H1 (cell line): ENCODE data around the gene DAB2IP.

Source experiments
- CEBPB ChIP-seq: IDR thresholded peaks from 2 replicates; pipeline ENCODE4 v1.6.1; 2012; ENCODE audit warnings: low read depth, low read length
- EZH2 ChIP-seq: fragments of 200-600 bp; sonication (generic); IDR thresholded peaks from 2 replicates; pipeline ENCODE4 v1.7.1; 2012; ENCODE audit warnings: low read depth, mild to moderate bottlenecking, moderate library complexity, low read length, inconsistent platforms; ENCODE audit not compliant: severe bottlenecking
- KDM5A ChIP-seq: fragments of 200-600 bp; IDR thresholded peaks from 2 replicates; pipeline ENCODE4 v1.7.1; 2012; ENCODE audit warnings: mild to moderate bottlenecking, low read length, inconsistent platforms, mixed read lengths
- POLR2A ChIP-seq, 2 experiments: IDR thresholded peaks; 1 replicate in 1 of 2; 2 replicates in 1 of 2; pipeline ENCODE4 v1.6.1; 2011; ENCODE audit warnings: low read depth in 2 of 2, low read length in 2 of 2, mild to moderate bottlenecking in 2 of 2; ENCODE audit errors: control extremely low read depth in 1 of 2
- POLR2AphosphoS5 ChIP-seq: IDR thresholded peaks from 2 replicates; pipeline ENCODE4 v1.6.1; 2011; ENCODE audit warnings: low read depth, low read length
- RFX5 ChIP-seq: IDR thresholded peaks from 2 replicates; pipeline ENCODE4 v1.6.1; 2011; ENCODE audit warnings: low read depth, low read length, improper control_type of control experiment, borderline replicate concordance
- TF ChIP-seq, protein P1 (sequence below), 3 experiments: IDR thresholded peaks; 1 replicate in 2 of 3; 2 replicates in 1 of 3; pipeline versions ENCODE4 v1.5.1 to v1.6.1; 2011; ENCODE audit warnings: low read length in 3 of 3, mild to moderate bottlenecking in 3 of 3, inconsistent platforms in 2 of 3, low read depth in 1 of 3, moderate library complexity in 1 of 3; ENCODE audit not compliant: insufficient read depth in 1 of 3; ENCODE audit errors: control extremely low read depth in 1 of 3

DNA sequence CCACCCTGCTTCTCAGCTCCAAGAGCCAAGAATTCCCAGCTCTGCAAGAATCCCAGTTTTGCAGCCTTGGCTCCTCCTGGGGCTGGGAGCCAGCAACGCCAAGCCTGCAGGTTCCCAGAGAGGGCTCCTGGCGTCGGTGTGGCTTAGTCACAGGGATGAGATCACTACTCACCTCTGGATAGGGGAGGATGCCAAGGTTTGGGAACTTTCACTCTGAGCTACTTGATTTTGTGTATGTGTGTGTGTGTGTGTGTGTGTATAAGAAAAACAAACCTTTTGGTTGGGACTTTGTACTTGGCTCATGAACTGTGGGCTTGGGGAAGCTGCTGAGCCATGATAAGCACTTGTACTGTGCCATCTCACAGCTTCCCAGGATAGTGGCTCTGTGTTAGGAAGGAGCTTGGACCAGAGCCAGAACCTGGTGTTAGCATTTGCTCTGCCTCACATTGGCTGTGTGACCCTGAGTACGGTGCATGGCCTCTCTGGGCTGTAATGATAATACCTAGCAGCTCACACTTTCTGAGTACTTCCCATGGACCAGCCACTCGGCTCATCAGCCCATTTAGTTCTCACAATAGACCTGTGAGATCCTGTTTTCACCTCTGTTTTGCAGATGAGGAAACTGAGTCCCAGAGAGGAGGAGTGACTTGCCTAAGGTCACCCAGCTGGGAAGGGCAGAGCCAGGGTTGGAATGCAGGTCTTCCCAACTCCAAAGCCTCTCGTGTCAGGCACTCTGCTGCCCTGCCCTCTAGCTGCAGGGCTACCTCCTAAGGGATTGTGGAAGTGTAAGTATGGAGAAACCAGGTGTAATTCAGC lies 41.4 kb upstream of the DAB2IP start:
- TF ChIP-seq RFX5 (no peak), CEBPB (no peak), POLR2A (IDR thresholded peaks at IDR 0.05; ENCODE audit: control extremely low read depth in 1 of 2, low read depth in 2 of 2, low read length in 2 of 2) (no peak), KDM5A (no peak), POLR2AphosphoS5 (no peak), EZH2 (no peak)
- TF ChIP-seq, protein P1, sequence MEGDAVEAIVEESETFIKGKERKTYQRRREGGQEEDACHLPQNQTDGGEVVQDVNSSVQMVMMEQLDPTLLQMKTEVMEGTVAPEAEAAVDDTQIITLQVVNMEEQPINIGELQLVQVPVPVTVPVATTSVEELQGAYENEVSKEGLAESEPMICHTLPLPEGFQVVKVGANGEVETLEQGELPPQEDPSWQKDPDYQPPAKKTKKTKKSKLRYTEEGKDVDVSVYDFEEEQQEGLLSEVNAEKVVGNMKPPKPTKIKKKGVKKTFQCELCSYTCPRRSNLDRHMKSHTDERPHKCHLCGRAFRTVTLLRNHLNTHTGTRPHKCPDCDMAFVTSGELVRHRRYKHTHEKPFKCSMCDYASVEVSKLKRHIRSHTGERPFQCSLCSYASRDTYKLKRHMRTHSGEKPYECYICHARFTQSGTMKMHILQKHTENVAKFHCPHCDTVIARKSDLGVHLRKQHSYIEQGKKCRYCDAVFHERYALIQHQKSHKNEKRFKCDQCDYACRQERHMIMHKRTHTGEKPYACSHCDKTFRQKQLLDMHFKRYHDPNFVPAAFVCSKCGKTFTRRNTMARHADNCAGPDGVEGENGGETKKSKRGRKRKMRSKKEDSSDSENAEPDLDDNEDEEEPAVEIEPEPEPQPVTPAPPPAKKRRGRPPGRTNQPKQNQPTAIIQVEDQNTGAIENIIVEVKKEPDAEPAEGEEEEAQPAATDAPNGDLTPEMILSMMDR (IDR thresholded peaks at IDR 0.05; ENCODE audit: control extremely low read depth in 1 of 3, insufficient read depth in 1 of 3, low read depth in 1 of 3, low read length in 3 of 3), result no peak
